ENCODE measurements around the gene MCEMP1. TPM values are rescaled to one million over a fixed set of nuclear protein-coding genes. Genes with fewer than 3 reads are reported as not detected.

The MCEMP1 gene
- polyA plus RNA-seq, 1 experiment = not detected

DNA sequence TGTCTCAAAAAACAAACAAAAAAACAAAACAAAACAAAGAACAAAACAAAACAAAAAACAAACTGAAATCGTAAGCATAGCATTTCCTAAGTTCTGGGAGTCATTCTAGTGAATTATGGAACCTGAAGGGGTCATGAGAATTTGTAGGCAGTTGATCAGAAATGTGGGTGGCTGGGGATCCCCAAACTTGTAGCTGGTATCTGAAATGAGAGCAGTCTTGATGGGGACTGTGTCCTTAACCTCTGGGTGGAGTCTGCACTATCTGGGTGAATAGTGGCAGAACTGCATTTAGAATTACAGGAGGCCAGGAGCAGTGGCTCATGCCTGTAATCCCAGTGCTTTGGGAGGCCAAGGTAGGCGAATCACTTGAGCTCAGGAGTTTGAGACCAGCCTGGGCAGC is 48.9 kb downstream of the MCEMP1 start:
- Histone ChIP-seq H3K9me3 (ENCODE audit: control insufficient read depth, insufficient read depth, low read length) (no peaks in the 10 kb centered on the region), H3K4me3 (ENCODE audit: low read depth, low read length) (no peak overlapping the region), H3K27ac (ENCODE audit: low read depth, low read length) (no peak overlapping the region), H3K27me3 (ENCODE audit: control insufficient read depth, insufficient read depth, low read length) (peaks cover 22% of the 10 kb centered on the region)
- ChIA-PET POLR2A (no interaction called here), CTCF (no interaction called here)
- no peak for DNase-seq (ENCODE audit: low read depth, low spot score)
- TF ChIP-seq, protein P1, sequence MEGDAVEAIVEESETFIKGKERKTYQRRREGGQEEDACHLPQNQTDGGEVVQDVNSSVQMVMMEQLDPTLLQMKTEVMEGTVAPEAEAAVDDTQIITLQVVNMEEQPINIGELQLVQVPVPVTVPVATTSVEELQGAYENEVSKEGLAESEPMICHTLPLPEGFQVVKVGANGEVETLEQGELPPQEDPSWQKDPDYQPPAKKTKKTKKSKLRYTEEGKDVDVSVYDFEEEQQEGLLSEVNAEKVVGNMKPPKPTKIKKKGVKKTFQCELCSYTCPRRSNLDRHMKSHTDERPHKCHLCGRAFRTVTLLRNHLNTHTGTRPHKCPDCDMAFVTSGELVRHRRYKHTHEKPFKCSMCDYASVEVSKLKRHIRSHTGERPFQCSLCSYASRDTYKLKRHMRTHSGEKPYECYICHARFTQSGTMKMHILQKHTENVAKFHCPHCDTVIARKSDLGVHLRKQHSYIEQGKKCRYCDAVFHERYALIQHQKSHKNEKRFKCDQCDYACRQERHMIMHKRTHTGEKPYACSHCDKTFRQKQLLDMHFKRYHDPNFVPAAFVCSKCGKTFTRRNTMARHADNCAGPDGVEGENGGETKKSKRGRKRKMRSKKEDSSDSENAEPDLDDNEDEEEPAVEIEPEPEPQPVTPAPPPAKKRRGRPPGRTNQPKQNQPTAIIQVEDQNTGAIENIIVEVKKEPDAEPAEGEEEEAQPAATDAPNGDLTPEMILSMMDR (IDR thresholded peaks at IDR 0.05; ENCODE audit: low read depth, low read length) = no peak

GRCh38 chr19:7729211-7729610 is 52.3 kb downstream of the MCEMP1 start:
- Histone ChIP-seq H3K9me3 (ENCODE audit: control insufficient read depth, insufficient read depth, low read length) (no peaks in the 10 kb centered on the region; the same call in 1 of the 2 replicates), H3K27ac (ENCODE audit: low read depth, low read length) (no peak overlapping the region), H3K4me3 (ENCODE audit: low read depth, low read length) (no peak overlapping the region), H3K27me3 (ENCODE audit: control insufficient read depth, insufficient read depth, low read length) (peaks cover 31% of the 10 kb centered on the region)
- ChIA-PET POLR2A (no interaction called here), CTCF (no interaction called here)
- no peak for DNase-seq (ENCODE audit: low read depth, low spot score)
- TF ChIP-seq, protein P1 (IDR thresholded peaks at IDR 0.05; ENCODE audit: low read depth, low read length) = no peak

Other genes starting within 250 kb of the MCEMP1 start
- 0.60 and 1.2 TPM in 2 replicates for gene PEX11G, start 188.1 kb upstream of the MCEMP1 start, polyA plus RNA-seq (2011; rRNA removed)
- gene ZNF358, start 161.0 kb upstream of the MCEMP1 start, polyA plus RNA-seq (2011; rRNA removed) = 20.7 and 29.5 TPM in 2 replicates
- 12.8 and 16.0 TPM in 2 replicates for gene MCOLN1, start 154.5 kb upstream of the MCEMP1 start, polyA plus RNA-seq (2011; rRNA removed)
- gene PNPLA6, start 141.4 kb upstream of the MCEMP1 start, polyA plus RNA-seq (2011; rRNA removed) = 17.0 and 19.8 TPM in 2 replicates
- not detected in 2 replicates for gene CAMSAP3, start 81.2 kb upstream of the MCEMP1 start, polyA plus RNA-seq (2011; rRNA removed)
- gene XAB2, start 47.5 kb upstream of the MCEMP1 start, polyA plus RNA-seq (2011; rRNA removed) = 16.3 and 21.8 TPM in 2 replicates
- 39.7 and 46.7 TPM in 2 replicates for gene PET100, start 47.3 kb upstream of the MCEMP1 start, polyA plus RNA-seq (2011; rRNA removed)
- gene PCP2, start 43.4 kb upstream of the MCEMP1 start, polyA plus RNA-seq (2011; rRNA removed) = not detected in 2 replicates
- 5.0 and 7.1 TPM in 2 replicates for gene STXBP2, start 40.0 kb upstream of the MCEMP1 start, polyA plus RNA-seq (2011; rRNA removed)
- gene RETN, start 8.0 kb upstream of the MCEMP1 start, polyA plus RNA-seq (2011; rRNA removed) = not detected in 2 replicates
- gene TRAPPC5, start 3.7 kb downstream of the MCEMP1 start, polyA plus RNA-seq (2011; rRNA removed) = 42.1 and 69.8 TPM in 2 replicates
- not detected in 2 replicates for gene FCER2, start 25.0 kb downstream of the MCEMP1 start, polyA plus RNA-seq (2011; rRNA removed)
- gene CLEC4G, start 55.0 kb downstream of the MCEMP1 start, polyA plus RNA-seq (2011; rRNA removed) = not detected in 2 replicates
- not detected in 2 replicates for gene CD209, start 70.4 kb downstream of the MCEMP1 start, polyA plus RNA-seq (2011; rRNA removed)
- gene CLEC4M, start 86.2 kb downstream of the MCEMP1 start, polyA plus RNA-seq (2011; rRNA removed) = not detected in 2 replicates
- 6.7 and 9.1 TPM in 2 replicates for gene EVI5L, start 153.1 kb downstream of the MCEMP1 start, polyA plus RNA-seq (2011; rRNA removed)
- gene PRR36, start 197.3 kb downstream of the MCEMP1 start, polyA plus RNA-seq (2011; rRNA removed) = not detected in 2 replicates
- gene LRRC8E, start 211.4 kb downstream of the MCEMP1 start, polyA plus RNA-seq (2011; rRNA removed) = 4.1 and 4.7 TPM in 2 replicates
- gene MAP2K7, start 226.8 kb downstream of the MCEMP1 start, polyA plus RNA-seq (2011; rRNA removed) = 5.6 and 6.2 TPM in 2 replicates
- gene TGFBR3L, start 237.7 kb downstream of the MCEMP1 start, polyA plus RNA-seq (2011; rRNA removed) = 0.88 TPM in 1 of 2 replicates, not detected in the other
- 12.1 and 17.7 TPM in 2 replicates for gene SNAPC2, start 243.2 kb downstream of the MCEMP1 start, polyA plus RNA-seq (2011; rRNA removed)
- gene CTXN1, start 249.0 kb downstream of the MCEMP1 start, polyA plus RNA-seq (2011; rRNA removed) = 0.95 and 2.2 TPM in 2 replicates

All from AG04450 (cell line).